Liver (tissue), 9 donors: ENCODE results near the gene COX19. TPM values are rescaled to one million over a fixed set of nuclear protein-coding genes. Genes with fewer than 3 reads are reported as not detected.

Source experiments
- DNase-seq: peaks from one replicate; pipeline ENCODE4 v3.0.0-alpha.2; 2017; ENCODE audit warnings: low spot score
- H3K27ac ChIP-seq, 2 donors: one replicate each; pipeline ENCODE4 v1.7.0; 2013; ENCODE audit warnings: inconsistent platforms in 2 of 2, low read length in 2 of 2, control low read depth in 1 of 2, low read depth in 1 of 2, mild to moderate bottlenecking in 1 of 2
- H3K27me3 ChIP-seq, 4 donors: one replicate each; pipeline versions ENCODE4 v1.6.1 to v1.7.0; 2013; ENCODE audit warnings: low read length in 3 of 4, inconsistent platforms in 1 of 4, mild to moderate bottlenecking in 1 of 4, moderate library complexity in 1 of 4; ENCODE audit not compliant: control insufficient read depth in 4 of 4, insufficient read depth in 4 of 4
- H3K36me3 ChIP-seq, 4 donors: one replicate each; pipeline versions ENCODE4 v1.6.1 to v1.7.0; 2013; ENCODE audit warnings: low read length in 3 of 4, mild to moderate bottlenecking in 3 of 4, low read depth in 1 of 4, moderate library complexity in 1 of 4; ENCODE audit not compliant: control insufficient read depth in 4 of 4, insufficient read depth in 3 of 4
- H3K4me1 ChIP-seq, 4 donors: one replicate each; pipeline versions ENCODE4 v1.6.1 to v1.7.0; 2013; ENCODE audit warnings: low read length in 3 of 4, mild to moderate bottlenecking in 3 of 4, moderate library complexity in 1 of 4; ENCODE audit not compliant: control insufficient read depth in 4 of 4, insufficient read depth in 4 of 4
- H3K4me3 ChIP-seq, 3 donors: one replicate each; pipeline versions ENCODE4 v1.6.1 to v1.7.0; 2013; ENCODE audit warnings: low read length in 3 of 3, control low read depth in 1 of 3, low read depth in 1 of 3, mild to moderate bottlenecking in 1 of 3
- H3K9ac ChIP-seq, 2 donors: one replicate each; pipeline ENCODE4 v1.7.0; 2013; ENCODE audit warnings: low read length in 2 of 2, mild to moderate bottlenecking in 2 of 2, moderate library complexity in 2 of 2, control low read depth in 1 of 2, low read depth in 1 of 2
- H3K9me3 ChIP-seq, 4 donors: one replicate each; pipeline versions ENCODE4 v1.6.1 to v1.7.0; 2013; ENCODE audit warnings: low read length in 3 of 4; ENCODE audit not compliant: control insufficient read depth in 4 of 4
- ATF3 ChIP-seq: IDR thresholded peaks from 2 replicates; pipeline ENCODE4 v1.6.1; 2016; ENCODE audit warnings: antibody characterized with exemption
- CTCF ChIP-seq: fragments of 150-350 bp; IDR thresholded peaks from 2 replicates; pipeline ENCODE4 v1.5.1; 2017; ENCODE audit warnings: improper control_type of control experiment, low read depth, low read length; ENCODE audit not compliant: missing input control
- EGR1 ChIP-seq, 2 donors: IDR thresholded peaks; 2 replicates each; pipeline ENCODE4 v1.6.1; 2016 to 2018; ENCODE audit warnings: antibody characterized with exemption in 2 of 2, low read depth in 2 of 2
- FOXA1 ChIP-seq: IDR thresholded peaks from 2 replicates; pipeline ENCODE4 v1.6.1; 2016; ENCODE audit warnings: antibody characterized with exemption
- FOXA2 ChIP-seq: IDR thresholded peaks from 2 replicates; pipeline ENCODE4 v1.6.1; 2016; ENCODE audit warnings: antibody characterized with exemption
- GABPA ChIP-seq, 2 donors: IDR thresholded peaks in 1 of 2; conservative IDR thresholded peaks in 1 of 2; 2 replicates each; pipeline ENCODE4 v1.6.1; 2016; ENCODE audit warnings: antibody characterized with exemption in 2 of 2, mild to moderate bottlenecking in 1 of 2, moderate library complexity in 1 of 2
- HNF4A ChIP-seq, 2 donors: conservative IDR thresholded peaks; 2 replicates each; pipeline ENCODE4 v1.6.1; 2016; ENCODE audit warnings: antibody characterized with exemption in 2 of 2, mild to moderate bottlenecking in 2 of 2
- HNF4G ChIP-seq: IDR thresholded peaks from 2 replicates; pipeline ENCODE4 v1.6.1; 2016; ENCODE audit warnings: antibody characterized with exemption
- JUND ChIP-seq, 2 donors: IDR thresholded peaks; 2 replicates each; pipeline ENCODE4 v1.6.1; 2016; ENCODE audit warnings: antibody characterized with exemption in 2 of 2
- MAX ChIP-seq: IDR thresholded peaks from 2 replicates; pipeline ENCODE4 v1.6.1; 2016; ENCODE audit warnings: antibody characterized with exemption
- NR2F2 ChIP-seq: IDR thresholded peaks from 2 replicates; pipeline ENCODE4 v1.6.1; 2016; ENCODE audit warnings: antibody characterized with exemption
- RAD21 ChIP-seq, 2 donors: IDR thresholded peaks; 2 replicates each; pipeline ENCODE4 v1.6.1; 2016; ENCODE audit warnings: antibody characterized with exemption in 2 of 2, mild to moderate bottlenecking in 2 of 2
- SP1 ChIP-seq: IDR thresholded peaks from 2 replicates; pipeline ENCODE4 v1.6.1; 2018; ENCODE audit warnings: antibody characterized with exemption, mild to moderate bottlenecking
- TAF1 ChIP-seq: conservative IDR thresholded peaks from 2 replicates; pipeline ENCODE4 v1.6.1; 2016; ENCODE audit warnings: antibody characterized with exemption, mild to moderate bottlenecking
- YY1 ChIP-seq: IDR thresholded peaks from 2 replicates; pipeline ENCODE4 v1.6.1; 2016; ENCODE audit warnings: antibody characterized with exemption, mild to moderate bottlenecking
- ZBTB33 ChIP-seq: IDR thresholded peaks from 2 replicates; pipeline ENCODE4 v1.6.1; 2016; ENCODE audit warnings: antibody characterized with exemption
- WGBS: extraction: QIAGEN DNeasy Blood & Tissue Kit; methylation state at CpG from one replicate; pipeline ENCODE4 v1.1.7; 2013; 5-methylcytosine and 5-hydroxymethylcytosine counted together
- polyA plus RNA-seq, 2 donors: library from polyadenylated mRNA; stranded (reverse) in 1 of 2; unstranded in 1 of 2; fragments of 200-250 nt in 1 of 2; fragments of >200 nt in 1 of 2; fragmentation: Nextera tagmentation in 1 of 2; extraction: Ambion mirVana in 1 of 2; gene quantifications; one replicate each; pipeline versions ENCODE4 v1.2.1 to v1.2.3, GENCODE V29; 2013 to 2015
- total RNA-seq, 2 donors: library from RNA; depleted of rRNA; stranded (reverse); fragments of >200 nt; gene quantifications; one replicate each; pipeline ENCODE4 v1.2.3, GENCODE V29; 2014
- donor health status: healthy.
- donor health status: healthy.
- donor health status: healthy.
- donor health status: healthy.
- donor health status: healthy.

The COX19 gene
- total and polyA plus RNA-seq, 4 donors: 2.2 to 9.8 (median 4.8) TPM

- no peak for DNase-seq
- no peaks in the 10 kb centered on the region for H3K9me3 ChIP-seq
- TF ChIP-seq HNF4G (no peak), TAF1 (no peak), MAX (no peak), FOXA1 (no peak), HNF4A (conservative IDR thresholded peaks at IDR 0.05) (no peak), FOXA2 (no peak), GABPA (IDR thresholded peaks at IDR 0.05 in 1 of 2, conservative IDR thresholded peaks at IDR 0.05 in 1 of 2) (no peak), CTCF (no peak), EGR1 (IDR thresholded peaks at IDR 0.05; ENCODE audit: low read depth in 2 of 2) (no peak), ATF3 (no peak), NR2F2 (no peak), ZBTB33 (no peak), JUND (IDR thresholded peaks at IDR 0.05) (no peak), SP1 (no peak), YY1 (no peak), RAD21 (IDR thresholded peaks at IDR 0.05) (no peak)
- no peak overlapping the region for H3K9ac ChIP-seq
- WGBS: 95% methylated on average over 13 of the region's 13 CpGs
- H3K4me1 ChIP-seq: peaks cover 6 to 13% (median 12%) of the 10 kb centered on the region in 4 donors
- H3K27ac ChIP-seq: no peak overlapping the region
- H3K27me3 ChIP-seq: no peaks in the 10 kb centered on the region
- H3K36me3 ChIP-seq: peaks cover 0 to 6% (median 2%) of the 10 kb centered on the region in 4 donors
- no peak overlapping the region for H3K4me3 ChIP-seq
These were observed 34.9 kb upstream of the COX19 start for GRCh38 chr7:1010226-1010625.

GRCh38 chr7:1009747-1010146 lies 34.4 kb upstream of the COX19 start:
- no peak for DNase-seq

More at GRCh38 chr7:1009747-1010146, 34.4 kb upstream of the COX19 start:
- H3K27ac ChIP-seq: no peak overlapping the region
- H3K36me3 ChIP-seq: peaks cover 0 to 6% (median 2%) of the 10 kb centered on the region in 4 donors
- no peaks in the 10 kb centered on the region for H3K27me3 ChIP-seq
- H3K9ac ChIP-seq: no peak overlapping the region
- TF ChIP-seq MAX (no peak), RAD21 (IDR thresholded peaks at IDR 0.05) (no peak), HNF4G (no peak)
- 97% methylated on average over 22 of the region's 22 CpGs for WGBS
- no peak overlapping the region for H3K4me3 ChIP-seq
- H3K9me3 ChIP-seq: no peaks in the 10 kb centered on the region
- H3K4me1 ChIP-seq: peaks cover 6 to 13% (median 12%) of the 10 kb centered on the region in 4 donors
